ENCODE measurements around the gene PLEKHM3.

- no peak for TF ChIP-seq CTCF (IDR thresholded peaks at IDR 0.05)
- no peak for TF ChIP-seq POLR2AphosphoS5 (IDR thresholded peaks at IDR 0.05)
- no peak for TF ChIP-seq POLR2A (IDR thresholded peaks at IDR 0.05)
Observed at GRCh38 chr2:207835805-207836204, 189.5 kb downstream of the PLEKHM3 start.
